Measurements from ENCODE around the gene RAP1GAP. TPM values are rescaled to one million over a fixed set of nuclear protein-coding genes. Genes with fewer than 3 reads are reported as not detected.

Gene RAP1GAP
- total RNA-seq, 1 donor from 2014 or later, result 1.1 TPM

- no peak for TF ChIP-seq CTCF (IDR thresholded peaks at IDR 0.05; ENCODE audit: insufficient read depth, low read length, severe bottlenecking)
- no peak overlapping the region for H3K4me3 ChIP-seq (ENCODE audit: low read depth, low read length)
- H3K27me3 ChIP-seq (ENCODE audit: control insufficient read depth, insufficient read depth, low read length), result no peaks in the 10 kb centered on the region
- DNase-seq (ENCODE audit: low read depth) (no peak), FAIRE-seq (no peak)
- H3K36me3 ChIP-seq (ENCODE audit: control insufficient read depth, insufficient read depth, low read length), result no peaks in the 10 kb centered on the region
Measured at GRCh38 chr1:21598904-21599303, 70.3 kb downstream of the RAP1GAP start.

- Histone ChIP-seq H3K27me3 (ENCODE audit: control insufficient read depth, insufficient read depth, low read length) (no peaks in the 10 kb centered on the region), H3K36me3 (ENCODE audit: control insufficient read depth, insufficient read depth, low read length) (no peaks in the 10 kb centered on the region), H3K4me3 (ENCODE audit: low read depth, low read length) (no peak overlapping the region)
- FAIRE-seq, result no peak
- no peak for DNase-seq (ENCODE audit: low read depth)
- TF ChIP-seq CTCF (IDR thresholded peaks at IDR 0.05; ENCODE audit: insufficient read depth, low read length, severe bottlenecking), result no peak
Measured at GRCh38 chr1:21598417-21598816, 70.7 kb downstream of the RAP1GAP start.

GRCh38 chr1:21597753-21598152 lies 71.4 kb downstream of the RAP1GAP start:
- no peak for TF ChIP-seq CTCF (IDR thresholded peaks at IDR 0.05; ENCODE audit: insufficient read depth, low read length, severe bottlenecking)

GRCh38 chr1:21596628-21597027 lies 72.5 kb downstream of the RAP1GAP start:
- Histone ChIP-seq H3K4me3 (ENCODE audit: low read depth, low read length) (no peak overlapping the region), H3K27me3 (ENCODE audit: control insufficient read depth, insufficient read depth, low read length) (no peaks in the 10 kb centered on the region), H3K36me3 (ENCODE audit: control insufficient read depth, insufficient read depth, low read length) (no peaks in the 10 kb centered on the region)
- TF ChIP-seq CTCF (IDR thresholded peaks at IDR 0.05; ENCODE audit: insufficient read depth, low read length, severe bottlenecking), result no peak
- FAIRE-seq (no peak), DNase-seq (ENCODE audit: low read depth) (no peak)

More at GRCh38 chr1:21597753-21598152, 71.4 kb downstream of the RAP1GAP start:
- Histone ChIP-seq H3K4me3 (ENCODE audit: low read depth, low read length) (no peak overlapping the region), H3K36me3 (ENCODE audit: control insufficient read depth, insufficient read depth, low read length) (no peaks in the 10 kb centered on the region), H3K27me3 (ENCODE audit: control insufficient read depth, insufficient read depth, low read length) (no peaks in the 10 kb centered on the region)
- no peak for FAIRE-seq
- no peak for DNase-seq (ENCODE audit: low read depth)

- no peak for TF ChIP-seq CTCF (IDR thresholded peaks at IDR 0.05; ENCODE audit: insufficient read depth, low read length, severe bottlenecking)
- FAIRE-seq (no peak), DNase-seq (ENCODE audit: low read depth) (no peak)
- no peaks in the 10 kb centered on the region for H3K27me3 ChIP-seq (ENCODE audit: control insufficient read depth, insufficient read depth, low read length)
- no peaks in the 10 kb centered on the region for H3K36me3 ChIP-seq (ENCODE audit: control insufficient read depth, insufficient read depth, low read length)
- no peak overlapping the region for H3K4me3 ChIP-seq (ENCODE audit: low read depth, low read length)
Measured at GRCh38 chr1:21596174-21596573, 73.0 kb downstream of the RAP1GAP start.
